ENCODE data around the gene AHCY.
"Not testable (repeated sequence)": the region's sequence is repeated elsewhere in the genome, so short reads cannot be mapped to it uniquely, and the experiment has no call there.

Gene AHCY

GRCh38 chr20:34268851-34269636, 34.1 kb downstream of the AHCY start:
- H4K5ac ChIP-seq (ENCODE audit: low read length): no peak overlapping the region
- H3K36me3 ChIP-seq (ENCODE audit: control insufficient read depth, insufficient read depth, low read length): no peaks in the 10 kb centered on the region
- H3K23ac ChIP-seq (ENCODE audit: low read length): no peak overlapping the region
- H3K79me2 ChIP-seq (ENCODE audit: control insufficient read depth, insufficient read depth, low read length): no peaks in the 10 kb centered on the region
- H3K4me2 ChIP-seq (ENCODE audit: low read length): peak overlapping the region; percentile 56
- H2BK120ac ChIP-seq (ENCODE audit: low read depth, low read length): no peak overlapping the region
- H4K8ac ChIP-seq (ENCODE audit: low read depth, low read length): no peak overlapping the region
- no peaks in the 10 kb centered on the region for H3K4me1 ChIP-seq (ENCODE audit: control insufficient read depth, low read depth, low read length)
- H2BK15ac ChIP-seq (replicated peaks; ENCODE audit: low read depth): no peak overlapping the region
- H3K9ac ChIP-seq (ENCODE audit: low read length): peak overlapping the region; percentile 56
- no peak overlapping the region for H3K4me3 ChIP-seq (ENCODE audit: low read length)
- H3K4ac ChIP-seq (ENCODE audit: low read depth, low read length): peak overlapping the region; percentile 37
- no peak overlapping the region for H3K27ac ChIP-seq (ENCODE audit: low read depth, low read length)
- H3K18ac ChIP-seq (ENCODE audit: low read length): peak overlapping the region; percentile 24
- no peak overlapping the region for H2BK5ac ChIP-seq (ENCODE audit: low read length)
- peak; percentile 75 for DNase-seq
- H3K27me3 ChIP-seq (ENCODE audit: insufficient read depth, low read length, poor library complexity): no peaks in the 10 kb centered on the region
- no peaks in the 10 kb centered on the region for H3K79me1 ChIP-seq (ENCODE audit: low read length)
- WGBS (ENCODE audit: extremely low coverage, insufficient coverage, low lambda C conversion rate): no CpG with 5 or more reads among the region's 58 CpGs
- H3K56ac ChIP-seq (ENCODE audit: low read length): peak overlapping the region; percentile 49
- no peak overlapping the region for H2AK5ac ChIP-seq (ENCODE audit: low read length)

DNA sequence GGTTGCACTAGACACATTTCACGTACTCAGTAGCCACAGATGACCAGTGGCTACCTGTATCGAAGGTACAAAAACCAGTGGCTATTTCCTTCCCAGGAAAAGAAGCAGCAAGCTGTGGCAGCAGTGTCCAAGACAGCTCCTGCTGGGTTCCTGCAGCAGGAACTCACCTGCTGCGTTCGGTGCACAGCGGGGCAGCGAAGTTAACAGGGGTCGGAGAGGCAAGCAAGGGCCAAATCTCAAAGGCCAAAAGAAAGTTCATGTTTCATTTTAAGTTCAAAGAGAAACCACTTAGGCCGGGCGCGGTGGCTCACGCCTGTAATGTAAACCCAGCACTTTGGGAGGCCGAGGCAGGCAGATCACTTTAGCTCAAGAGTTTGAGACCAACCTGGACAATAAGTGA, 35.0 kb downstream of the AHCY start:
- WGBS (ENCODE audit: extremely low coverage, insufficient coverage, low lambda C conversion rate): no CpG with 5 or more reads among the region's 12 CpGs
- no peak overlapping the region for H2BK120ac ChIP-seq (ENCODE audit: low read depth, low read length)
- no peak overlapping the region for H3K23ac ChIP-seq (ENCODE audit: low read length)
- no peak overlapping the region for H3K9ac ChIP-seq (ENCODE audit: low read length)
- no peaks in the 10 kb centered on the region for H3K79me2 ChIP-seq (ENCODE audit: control insufficient read depth, insufficient read depth, low read length)
- no peak overlapping the region for H4K8ac ChIP-seq (ENCODE audit: low read depth, low read length)
- H3K27ac ChIP-seq (ENCODE audit: low read depth, low read length): no peak overlapping the region
- no peaks in the 10 kb centered on the region for H3K4me1 ChIP-seq (ENCODE audit: control insufficient read depth, low read depth, low read length)
- H2AK5ac ChIP-seq (ENCODE audit: low read length): no peak overlapping the region
- no peak overlapping the region for H4K5ac ChIP-seq (ENCODE audit: low read length)
- no peak overlapping the region for H3K56ac ChIP-seq (ENCODE audit: low read length)
- no peaks in the 10 kb centered on the region for H3K27me3 ChIP-seq (ENCODE audit: insufficient read depth, low read length, poor library complexity)
- H3K79me1 ChIP-seq (ENCODE audit: low read length): no peaks in the 10 kb centered on the region
- no peak overlapping the region for H3K4me2 ChIP-seq (ENCODE audit: low read length)
- H2BK5ac ChIP-seq (ENCODE audit: low read length): no peak overlapping the region
- no peak overlapping the region for H2BK15ac ChIP-seq (replicated peaks; ENCODE audit: low read depth)
- H3K4me3 ChIP-seq (ENCODE audit: low read length): no peak overlapping the region
- DNase-seq: no peak
- no peak overlapping the region for H3K4ac ChIP-seq (ENCODE audit: low read depth, low read length)
- no peak overlapping the region for H3K18ac ChIP-seq (ENCODE audit: low read length)
- no peaks in the 10 kb centered on the region for H3K36me3 ChIP-seq (ENCODE audit: control insufficient read depth, insufficient read depth, low read length)

DNA sequence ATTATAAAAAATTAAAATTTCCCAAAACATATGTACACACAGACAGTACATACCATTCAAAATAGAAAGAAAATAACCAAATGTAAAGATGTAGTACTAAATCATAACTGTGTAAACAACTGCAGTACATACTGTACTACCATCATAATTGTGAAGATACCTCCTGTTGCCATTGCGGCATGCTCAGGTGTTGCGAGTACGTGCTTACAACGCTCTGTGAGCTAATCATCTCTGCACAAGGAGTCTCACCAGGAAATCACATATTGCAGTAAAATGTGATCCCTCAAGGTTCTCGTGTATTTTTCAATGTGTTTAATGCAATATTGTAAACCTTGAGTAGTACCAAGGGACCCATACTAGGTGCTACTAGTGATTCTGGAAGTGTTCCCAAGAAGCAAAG, 39.0 kb downstream of the AHCY start:
- H3K4ac ChIP-seq (ENCODE audit: low read depth, low read length): no peak overlapping the region

DNA sequence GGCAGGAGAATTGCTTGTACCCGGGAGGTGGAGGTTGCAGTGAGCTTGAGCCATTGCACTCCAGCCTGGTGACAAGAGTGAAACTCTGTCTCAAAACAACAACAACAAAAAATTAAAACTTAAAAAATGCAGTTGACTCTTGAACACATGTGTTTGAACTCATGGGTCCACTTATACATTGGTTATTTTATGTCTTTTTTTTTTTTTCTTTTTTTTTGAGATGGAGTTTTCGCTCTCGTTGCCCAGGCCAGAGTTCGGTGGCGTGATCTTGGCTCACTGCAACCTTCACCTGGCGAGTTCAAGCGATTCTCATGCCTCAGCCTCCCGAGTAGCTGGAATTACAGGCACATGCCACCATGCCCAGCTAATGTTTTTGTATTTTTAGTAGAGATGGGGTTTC, 39.7 kb downstream of the AHCY start:
- not testable (repeated sequence) for H3K27me3 ChIP-seq (ENCODE audit: insufficient read depth, low read length, poor library complexity); H3K23ac ChIP-seq (ENCODE audit: low read length); H4K8ac ChIP-seq (ENCODE audit: low read depth, low read length); H3K18ac ChIP-seq (ENCODE audit: low read length); H3K27ac ChIP-seq (ENCODE audit: low read depth, low read length); H2BK5ac ChIP-seq (ENCODE audit: low read length); H2AK5ac ChIP-seq (ENCODE audit: low read length); H3K56ac ChIP-seq (ENCODE audit: low read length); H3K9ac ChIP-seq (ENCODE audit: low read length); H2BK15ac ChIP-seq (replicated peaks; ENCODE audit: low read depth); DNase-seq; H3K36me3 ChIP-seq (ENCODE audit: control insufficient read depth, insufficient read depth, low read length); H3K4me1 ChIP-seq (ENCODE audit: control insufficient read depth, low read depth, low read length); H3K79me1 ChIP-seq (ENCODE audit: low read length); H3K79me2 ChIP-seq (ENCODE audit: control insufficient read depth, insufficient read depth, low read length); H3K4me2 ChIP-seq (ENCODE audit: low read length); H2BK120ac ChIP-seq (ENCODE audit: low read depth, low read length); H3K4ac ChIP-seq (ENCODE audit: low read depth, low read length); H4K5ac ChIP-seq (ENCODE audit: low read length); H3K4me3 ChIP-seq (ENCODE audit: low read length)
- no CpG with 5 or more reads among the region's 8 CpGs for WGBS (ENCODE audit: extremely low coverage, insufficient coverage, low lambda C conversion rate)

More for the DNA sequence above, 39.0 kb downstream of the AHCY start:
- Histone ChIP-seq H3K56ac (ENCODE audit: low read length) (no peak overlapping the region), H3K27me3 (ENCODE audit: insufficient read depth, low read length, poor library complexity) (no peaks in the 10 kb centered on the region), H3K79me1 (ENCODE audit: low read length) (no peaks in the 10 kb centered on the region), H3K79me2 (ENCODE audit: control insufficient read depth, insufficient read depth, low read length) (no peaks in the 10 kb centered on the region), H2BK15ac (replicated peaks; ENCODE audit: low read depth) (no peak overlapping the region), H3K27ac (ENCODE audit: low read depth, low read length) (no peak overlapping the region), H3K23ac (ENCODE audit: low read length) (no peak overlapping the region), H4K5ac (ENCODE audit: low read length) (no peak overlapping the region), H3K9ac (ENCODE audit: low read length) (no peak overlapping the region), H3K4me2 (ENCODE audit: low read length) (no peak overlapping the region), H3K18ac (ENCODE audit: low read length) (no peak overlapping the region), H2BK5ac (ENCODE audit: low read length) (no peak overlapping the region), H4K8ac (ENCODE audit: low read depth, low read length) (no peak overlapping the region), H2AK5ac (ENCODE audit: low read length) (no peak overlapping the region), H3K4me3 (ENCODE audit: low read length) (no peak overlapping the region), H2BK120ac (ENCODE audit: low read depth, low read length) (no peak overlapping the region), H3K4me1 (ENCODE audit: control insufficient read depth, low read depth, low read length) (no peaks in the 10 kb centered on the region), H3K36me3 (ENCODE audit: control insufficient read depth, insufficient read depth, low read length) (no peaks in the 10 kb centered on the region)
- WGBS (ENCODE audit: extremely low coverage, insufficient coverage, low lambda C conversion rate): no CpG with 5 or more reads among the region's 5 CpGs
- DNase-seq: no peak

- peak; percentile 31 for DNase-seq
- H3K79me2 ChIP-seq (ENCODE audit: control insufficient read depth, insufficient read depth, low read length): no peaks in the 10 kb centered on the region
- no peak overlapping the region for H3K4me2 ChIP-seq (ENCODE audit: low read length)
- H4K5ac ChIP-seq (ENCODE audit: low read length): no peak overlapping the region
- H3K4ac ChIP-seq (ENCODE audit: low read depth, low read length): no peak overlapping the region
- no peak overlapping the region for H3K9ac ChIP-seq (ENCODE audit: low read length)
- no peaks in the 10 kb centered on the region for H3K79me1 ChIP-seq (ENCODE audit: low read length)
- H3K27me3 ChIP-seq (ENCODE audit: insufficient read depth, low read length, poor library complexity): no peaks in the 10 kb centered on the region
- H3K27ac ChIP-seq (ENCODE audit: low read depth, low read length): no peak overlapping the region
- no peak overlapping the region for H3K18ac ChIP-seq (ENCODE audit: low read length)
- H3K23ac ChIP-seq (ENCODE audit: low read length): no peak overlapping the region
- no peaks in the 10 kb centered on the region for H3K36me3 ChIP-seq (ENCODE audit: control insufficient read depth, insufficient read depth, low read length)
- no peak overlapping the region for H2AK5ac ChIP-seq (ENCODE audit: low read length)
- H3K56ac ChIP-seq (ENCODE audit: low read length): no peak overlapping the region
- no peak overlapping the region for H3K4me3 ChIP-seq (ENCODE audit: low read length)
- no peaks in the 10 kb centered on the region for H3K4me1 ChIP-seq (ENCODE audit: control insufficient read depth, low read depth, low read length)
- no peak overlapping the region for H2BK120ac ChIP-seq (ENCODE audit: low read depth, low read length)
- WGBS (ENCODE audit: extremely low coverage, insufficient coverage, low lambda C conversion rate): no CpG with 5 or more reads among the region's 9 CpGs
- H4K8ac ChIP-seq (ENCODE audit: low read depth, low read length): no peak overlapping the region
- no peak overlapping the region for H2BK5ac ChIP-seq (ENCODE audit: low read length)
- H2BK15ac ChIP-seq (replicated peaks; ENCODE audit: low read depth): no peak overlapping the region
Measured at GRCh38 chr20:34262488-34263288, 40.5 kb downstream of the AHCY start.
